Large intestine (tissue), 3 donors: ENCODE measurements around the gene TBK1. TPM values are rescaled to one million over a fixed set of nuclear protein-coding genes. Genes with fewer than 3 reads are reported as not detected.
"Not testable (repeated sequence)": the region's sequence is repeated elsewhere in the genome, so short reads cannot be mapped to it uniquely, and the experiment has no call there.

Experiments
- DNase-seq, 2 donors: peaks; one replicate each; pipeline versions ENCODE4 v3.0.0 to v3.0.0-alpha.2; 2013
- H3K27ac ChIP-seq: one replicate; pipeline ENCODE4 v1.5.1; 2013; ENCODE audit warnings: low read length
- H3K27me3 ChIP-seq: 2 replicates; pipeline ENCODE4 v1.6.1; 2013; ENCODE audit warnings: low read length; ENCODE audit not compliant: control insufficient read depth, insufficient read depth
- H3K36me3 ChIP-seq: 2 replicates; pipeline ENCODE4 v1.6.1; 2013; ENCODE audit warnings: low read length; ENCODE audit not compliant: control insufficient read depth, insufficient read depth
- H3K4me1 ChIP-seq: one replicate; pipeline ENCODE4 v1.6.1; 2013; ENCODE audit warnings: low read length; ENCODE audit not compliant: control insufficient read depth, insufficient read depth
- H3K4me3 ChIP-seq: one replicate; pipeline ENCODE4 v1.5.1; 2013; ENCODE audit warnings: low read length
- H3K9me3 ChIP-seq: one replicate; pipeline ENCODE4 v1.6.1; 2013; ENCODE audit warnings: mild to moderate bottlenecking, low read depth, low read length, moderate library complexity; ENCODE audit not compliant: control insufficient read depth
- WGBS: methylation state at CpG from one replicate; pipeline ENCODE4 v1.1.5; 2013; ENCODE audit warnings: low lambda C conversion rate; ENCODE audit not compliant: insufficient coverage; 5-methylcytosine and 5-hydroxymethylcytosine counted together
- polyA plus RNA-seq: library from polyadenylated mRNA; unstranded; fragments of 120-200 nt; gene quantifications from one replicate; pipeline ENCODE4 v1.2.1, GENCODE V29; 2013

The TBK1 gene
- polyA plus RNA-seq, 1 donor: 30.1 TPM

GRCh38 chr12:64542409-64543047 lies 90.6 kb downstream of the TBK1 start:
- H3K27ac ChIP-seq, H3K36me3 ChIP-seq, H3K27me3 ChIP-seq, H3K4me3 ChIP-seq, H3K9me3 ChIP-seq, H3K4me1 ChIP-seq, DNase-seq: not testable (repeated sequence)
- WGBS: no CpG with 5 or more reads among the region's 24 CpGs

GRCh38 chr12:64544371-64545080 lies 92.6 kb downstream of the TBK1 start:
- 50% methylated on average over 1 of the region's 8 CpGs for WGBS
- Histone ChIP-seq H3K36me3 (no peaks in the 10 kb centered on the region), H3K4me1 (no peaks in the 10 kb centered on the region), H3K9me3 (peaks cover 2% of the 10 kb centered on the region), H3K27ac (no peak overlapping the region), H3K4me3 (no peak overlapping the region), H3K27me3 (no peaks in the 10 kb centered on the region)
- DNase-seq: no peak

- peaks cover 2% of the 10 kb centered on the region for H3K9me3 ChIP-seq
- WGBS: 100% methylated on average over 2 of the region's 3 CpGs
- H3K27me3 ChIP-seq: no peaks in the 10 kb centered on the region
- H3K27ac ChIP-seq: no peak overlapping the region
- H3K4me1 ChIP-seq: peaks cover 3% of the 10 kb centered on the region
- no peak overlapping the region for H3K4me3 ChIP-seq
- no peaks in the 10 kb centered on the region for H3K36me3 ChIP-seq
- DNase-seq: no peak
Observed at GRCh38 chr12:64545081-64545382, 93.1 kb downstream of the TBK1 start.

- Histone ChIP-seq H3K36me3 (no peaks in the 10 kb centered on the region), H3K27ac (no peak overlapping the region), H3K4me1 (peaks cover 3% of the 10 kb centered on the region), H3K4me3 (no peak overlapping the region), H3K27me3 (no peaks in the 10 kb centered on the region), H3K9me3 (no peaks in the 10 kb centered on the region)
- no CpG with 5 or more reads among the region's 1 CpG for WGBS
- no peak for DNase-seq
Observed at GRCh38 chr12:64549108-64549507, 97.2 kb downstream of the TBK1 start.

- peaks cover 3% of the 10 kb centered on the region for H3K4me1 ChIP-seq
- no peaks in the 10 kb centered on the region for H3K36me3 ChIP-seq
- DNase-seq: no peak
- WGBS: no CpG with 5 or more reads among the region's 3 CpGs
- H3K9me3 ChIP-seq: no peaks in the 10 kb centered on the region
- no peak overlapping the region for H3K4me3 ChIP-seq
- H3K27ac ChIP-seq: no peak overlapping the region
- H3K27me3 ChIP-seq: no peaks in the 10 kb centered on the region
Observed at GRCh38 chr12:64550755-64551154, 98.8 kb downstream of the TBK1 start.

- no peak for DNase-seq
- 88% methylated on average over 3 of the region's 7 CpGs for WGBS
Observed at GRCh38 chr12:64551676-64552075, 99.8 kb downstream of the TBK1 start.

More at GRCh38 chr12:64551676-64552075, 99.8 kb downstream of the TBK1 start:
- Histone ChIP-seq H3K4me3 (no peak overlapping the region), H3K27me3 (no peaks in the 10 kb centered on the region), H3K9me3 (no peaks in the 10 kb centered on the region), H3K4me1 (peaks cover 3% of the 10 kb centered on the region), H3K36me3 (no peaks in the 10 kb centered on the region), H3K27ac (no peak overlapping the region)

Other genes with a start within 250 kb of the TBK1 start
- 5.6 TPM for gene KICS2, start 229.8 kb upstream of the TBK1 start, polyA plus RNA-seq
- gene C12orf56, start 61.4 kb upstream of the TBK1 start, polyA plus RNA-seq: 0.22 TPM
- gene XPOT, start 47.7 kb upstream of the TBK1 start, polyA plus RNA-seq: 27.6 TPM
- 27.8 TPM for gene RASSF3, start 158.4 kb downstream of the TBK1 start, polyA plus RNA-seq